Mesenchymal stem cell (in vitro differentiated cells and primary cell): ENCODE results near the gene SPATA6L.
A peak's percentile ranks its signal among the peaks of the same experiment; 100 is the strongest.

Experiments used
- DNase-seq: peaks from one replicate; pipeline ENCODE4 v3.0.0-alpha.2; 2013
- H2AFZ ChIP-seq: one replicate; pipeline ENCODE4 v1.6.1; 2013; ENCODE audit warnings: low read depth, mild to moderate bottlenecking, control low read depth, inconsistent platforms, low read length, moderate library complexity
- H2AK5ac ChIP-seq: 2 replicates; pipeline ENCODE4 v1.6.1; 2013; ENCODE audit warnings: low read length, moderate library complexity, mild to moderate bottlenecking, inconsistent platforms; ENCODE audit not compliant: severe bottlenecking
- H2BK120ac ChIP-seq: one replicate; pipeline ENCODE4 v1.6.1; 2013; ENCODE audit warnings: low read depth, mild to moderate bottlenecking, inconsistent platforms, low read length, moderate library complexity
- H2BK12ac ChIP-seq, 2 experiments: one replicate each; pipeline ENCODE4 v1.6.1; 2013; ENCODE audit warnings: inconsistent platforms in 2 of 2, low read length in 2 of 2, mild to moderate bottlenecking in 2 of 2, moderate library complexity in 2 of 2, control low read depth in 1 of 2
- H2BK15ac ChIP-seq: one replicate; pipeline ENCODE4 v1.6.1; 2013; ENCODE audit warnings: mild to moderate bottlenecking, low read depth, inconsistent platforms; ENCODE audit not compliant: poor library complexity, severe bottlenecking
- H2BK5ac ChIP-seq: 2 replicates; pipeline ENCODE4 v1.6.1; 2013; ENCODE audit warnings: low read depth, mild to moderate bottlenecking, low read length, control low read depth, inconsistent platforms; ENCODE audit not compliant: poor library complexity, severe bottlenecking
- H3K14ac ChIP-seq, 2 experiments: one replicate each; pipeline ENCODE4 v1.6.1; 2013; ENCODE audit warnings: inconsistent platforms in 2 of 2, low read length in 2 of 2, control low read depth in 1 of 2, mild to moderate bottlenecking in 1 of 2, moderate library complexity in 1 of 2
- H3K18ac ChIP-seq, 2 experiments: one replicate each; pipeline ENCODE4 v1.6.1; 2013; ENCODE audit warnings: inconsistent platforms in 2 of 2, low read length in 2 of 2, control low read depth in 1 of 2, low read depth in 1 of 2, mild to moderate bottlenecking in 1 of 2
- H3K23ac ChIP-seq, 2 experiments: one replicate each; pipeline ENCODE4 v1.6.1; 2013; ENCODE audit warnings: inconsistent platforms in 2 of 2, low read length in 2 of 2, mild to moderate bottlenecking in 2 of 2, moderate library complexity in 2 of 2, control low read depth in 1 of 2
- H3K27ac ChIP-seq: 2 replicates; pipeline ENCODE4 v1.5.1; 2013; ENCODE audit warnings: mild to moderate bottlenecking, moderate library complexity, low read length, control low read depth, inconsistent platforms; ENCODE audit not compliant: poor library complexity, severe bottlenecking
- H3K27me3 ChIP-seq, 2 experiments: 2 replicates each; pipeline versions ENCODE4 v1.6.1 to v1.7.0; 2013; ENCODE audit warnings: low read length in 2 of 2, mild to moderate bottlenecking in 2 of 2, moderate library complexity in 2 of 2, control low read depth in 1 of 2, inconsistent platforms in 1 of 2; ENCODE audit not compliant: control insufficient read depth in 1 of 2, insufficient read depth in 1 of 2
- H3K36me3 ChIP-seq, 2 experiments: 2 replicates each; pipeline versions ENCODE4 v1.6.1 to v1.7.0; 2013; ENCODE audit warnings: low read length in 2 of 2, control low read depth in 1 of 2, inconsistent platforms in 1 of 2, low read depth in 1 of 2, mild to moderate bottlenecking in 1 of 2; ENCODE audit not compliant: insufficient read depth in 2 of 2, control insufficient read depth in 1 of 2
- H3K4ac ChIP-seq, 2 experiments: one replicate each; pipeline ENCODE4 v1.6.1; 2013; ENCODE audit warnings: inconsistent platforms in 2 of 2, low read length in 2 of 2, mild to moderate bottlenecking in 2 of 2, moderate library complexity in 2 of 2, control low read depth in 1 of 2, low read depth in 1 of 2
- H3K4me1 ChIP-seq: 2 replicates; pipeline ENCODE4 v1.6.1; 2013; ENCODE audit warnings: low read depth, low read length, control low read depth; ENCODE audit not compliant: control insufficient read depth, insufficient read depth
- H3K4me2 ChIP-seq: 2 replicates; pipeline ENCODE4 v1.6.1; 2013; ENCODE audit warnings: low read length, mild to moderate bottlenecking, inconsistent platforms; ENCODE audit not compliant: poor library complexity, severe bottlenecking
- H3K4me3 ChIP-seq, 2 experiments: 2 replicates each; pipeline versions ENCODE4 v1.5.1 to v1.7.0; 2013; ENCODE audit warnings: low read length in 2 of 2, mild to moderate bottlenecking in 2 of 2, control low read depth in 1 of 2, low read depth in 1 of 2; ENCODE audit not compliant: insufficient read depth in 1 of 2
- H3K79me1 ChIP-seq: replicated peaks from 2 replicates; pipeline ENCODE4 v1.6.1; 2013; ENCODE audit warnings: mild to moderate bottlenecking, control low read depth, low read length, inconsistent platforms; ENCODE audit not compliant: poor library complexity, severe bottlenecking
- H3K9ac ChIP-seq: 2 replicates; pipeline ENCODE4 v1.7.0; 2013; ENCODE audit warnings: mild to moderate bottlenecking, low read length, moderate library complexity
- H3K9me3 ChIP-seq: 2 replicates; pipeline ENCODE4 v1.7.0; 2013; ENCODE audit warnings: mild to moderate bottlenecking, low read length; ENCODE audit not compliant: control insufficient read depth
- H4K8ac ChIP-seq: one replicate; pipeline ENCODE4 v1.6.1; 2013; ENCODE audit warnings: inconsistent platforms, mild to moderate bottlenecking, low read length, moderate library complexity
- H4K91ac ChIP-seq: one replicate; pipeline ENCODE4 v1.6.1; 2013; ENCODE audit warnings: mild to moderate bottlenecking, low read length, inconsistent platforms
- WGBS: methylation state at CpG from one replicate; pipeline ENCODE4 v1.1.7; 2013; ENCODE audit warnings: mixed read lengths; 5-methylcytosine and 5-hydroxymethylcytosine counted together

The SPATA6L gene

DNA sequence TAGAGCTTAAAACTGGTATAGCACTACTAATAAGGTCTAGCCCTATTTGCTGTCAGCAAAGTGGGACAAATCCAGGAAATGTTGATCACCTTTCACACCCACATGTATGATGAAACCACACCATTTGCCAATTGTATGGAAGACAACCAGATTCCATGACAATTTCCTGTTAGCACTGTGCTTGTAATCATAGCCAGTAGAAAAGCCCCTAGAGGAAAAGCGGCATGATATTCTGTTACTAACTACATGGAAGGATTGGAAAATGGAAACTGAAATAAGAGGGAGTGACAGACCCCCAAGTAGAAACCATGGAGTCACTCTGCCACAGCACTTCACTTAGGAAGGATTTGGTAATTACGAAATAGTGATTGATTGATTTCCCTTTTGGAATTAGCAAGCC lies 923 bp downstream of the SPATA6L start:
- H4K91ac ChIP-seq, result no peak overlapping the region
- H3K36me3 ChIP-seq, result no peaks in the 10 kb centered on the region
- H3K23ac ChIP-seq, result no peak overlapping the region
- peak; percentile 71 for DNase-seq
- H2BK120ac ChIP-seq, result no peak overlapping the region
- 100% methylated on average over 2 of the region's 2 CpGs for WGBS
- H2AFZ ChIP-seq, result no peak overlapping the region
- peaks cover 11% of the 10 kb centered on the region for H3K4me1 ChIP-seq
- no peak overlapping the region for H2BK12ac ChIP-seq
- H2BK5ac ChIP-seq, result no peak overlapping the region
- H3K18ac ChIP-seq, result no peak overlapping the region
- no peak overlapping the region for H2AK5ac ChIP-seq
- H3K9me3 ChIP-seq, result no peaks in the 10 kb centered on the region
- no peak overlapping the region for H3K14ac ChIP-seq
- H3K4ac ChIP-seq, result no peak overlapping the region
- no peak overlapping the region for H3K27ac ChIP-seq
- H3K79me1 ChIP-seq, result peaks cover 15% of the 10 kb centered on the region
- no peak overlapping the region for H4K8ac ChIP-seq
- no peak overlapping the region for H2BK15ac ChIP-seq
- H3K4me3 ChIP-seq, result peak overlapping the region in 1 of 2 experiments; percentile 81
- H3K27me3 ChIP-seq, result no peaks in the 10 kb centered on the region
- peak overlapping the region; percentile 91 for H3K9ac ChIP-seq
- H3K4me2 ChIP-seq, result no peak overlapping the region

DNA sequence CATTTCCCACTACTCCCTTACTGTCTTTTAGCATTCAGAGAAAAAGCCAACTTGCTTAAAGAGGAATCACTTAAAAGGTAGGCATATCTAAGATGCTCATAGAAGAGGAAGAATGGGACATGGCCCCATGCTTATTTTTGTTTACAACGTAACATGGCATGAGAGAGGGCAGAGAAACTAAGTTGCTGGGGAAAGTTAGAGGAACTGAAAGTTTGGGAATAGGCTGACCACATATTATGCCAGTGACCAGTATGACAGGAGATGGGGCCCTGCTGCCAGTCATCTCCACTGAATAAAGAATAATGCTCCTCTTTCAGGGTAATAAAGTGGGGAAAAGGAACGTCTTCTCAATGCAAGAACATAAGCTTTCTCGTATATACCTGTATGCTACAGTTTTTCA lies 2.3 kb downstream of the SPATA6L start:
- H4K8ac ChIP-seq, result no peak overlapping the region
- no peaks in the 10 kb centered on the region for H3K36me3 ChIP-seq
- DNase-seq, result peak; percentile 38
- H3K9ac ChIP-seq, result peak overlapping the region; percentile 90
- peaks cover 15% of the 10 kb centered on the region for H3K79me1 ChIP-seq
- no peaks in the 10 kb centered on the region for H3K27me3 ChIP-seq
- peak overlapping the region in 1 of 2 experiments; percentile 90 for H3K4me3 ChIP-seq
- H3K4ac ChIP-seq, result no peak overlapping the region
- peaks cover 11% of the 10 kb centered on the region for H3K4me1 ChIP-seq
- no peak overlapping the region for H2BK12ac ChIP-seq
- H3K9me3 ChIP-seq, result no peaks in the 10 kb centered on the region
- no peak overlapping the region for H2AK5ac ChIP-seq
- H2BK15ac ChIP-seq, result no peak overlapping the region
- H3K18ac ChIP-seq, result no peak overlapping the region
- no peak overlapping the region for H2AFZ ChIP-seq
- H3K14ac ChIP-seq, result no peak overlapping the region
- H4K91ac ChIP-seq, result no peak overlapping the region
- H3K23ac ChIP-seq, result no peak overlapping the region
- peak overlapping the region; percentile 31 for H3K4me2 ChIP-seq
- H3K27ac ChIP-seq, result no peak overlapping the region
- no peak overlapping the region for H2BK120ac ChIP-seq
- WGBS, result 93% methylated on average over 3 of the region's 3 CpGs
- H2BK5ac ChIP-seq, result no peak overlapping the region

DNA sequence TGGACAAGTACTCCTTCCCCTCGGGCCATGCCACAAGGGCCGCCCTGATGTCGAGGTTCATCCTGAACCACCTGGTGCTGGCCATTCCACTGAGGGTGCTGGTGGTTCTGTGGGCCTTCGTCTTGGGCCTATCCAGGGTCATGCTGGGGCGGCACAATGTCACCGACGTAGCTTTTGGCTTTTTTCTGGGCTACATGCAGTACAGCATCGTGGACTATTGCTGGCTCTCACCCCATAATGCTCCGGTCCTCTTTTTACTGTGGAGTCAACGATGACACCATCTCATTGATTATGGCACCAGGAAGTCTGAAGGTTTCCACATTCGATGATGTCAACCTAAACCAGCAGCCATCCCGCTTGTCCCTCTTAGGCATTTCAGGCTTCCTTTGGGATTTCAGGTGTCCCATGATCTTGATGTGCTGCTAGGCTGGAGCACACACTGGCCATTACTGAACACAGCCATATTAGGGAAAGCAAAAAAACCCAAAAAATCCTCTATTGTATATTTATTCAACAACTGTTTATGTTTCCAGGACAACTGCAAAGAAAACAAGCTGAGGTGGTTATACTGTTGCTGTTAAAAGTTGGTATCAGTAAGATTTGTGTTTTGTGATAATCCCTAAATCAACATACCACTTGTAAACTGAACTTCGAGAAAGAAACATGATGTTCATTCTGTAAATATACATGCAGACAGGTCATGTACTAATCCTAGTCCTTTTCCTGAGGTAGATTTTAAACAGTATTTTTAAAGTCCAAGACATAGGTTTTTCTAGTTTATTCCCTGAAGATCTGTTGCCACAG lies 3.1 kb downstream of the SPATA6L start:
- no peak overlapping the region for H3K14ac ChIP-seq
- peak overlapping the region; percentile 81 to 98 for H3K4ac ChIP-seq
- peak overlapping the region; percentile 67 for H3K4me2 ChIP-seq
- peaks cover 15% of the 10 kb centered on the region for H3K79me1 ChIP-seq
- no peak overlapping the region for H3K27ac ChIP-seq
- H2BK120ac ChIP-seq, result no peak overlapping the region
- H3K18ac ChIP-seq, result peak overlapping the region in 1 of 2 experiments; percentile 98
- no peaks in the 10 kb centered on the region for H3K27me3 ChIP-seq
- peak overlapping the region; percentile 98 for H4K91ac ChIP-seq
- H3K4me3 ChIP-seq, result peak overlapping the region; percentile 90 to 97
- H3K36me3 ChIP-seq, result no peaks in the 10 kb centered on the region
- 68% methylated on average over 12 of the region's 13 CpGs for WGBS
- peak; percentile 87 for DNase-seq
- H4K8ac ChIP-seq, result peak overlapping the region; percentile 99
- H3K23ac ChIP-seq, result no peak overlapping the region
- no peak overlapping the region for H2BK15ac ChIP-seq
- H3K4me1 ChIP-seq, result peaks cover 11% of the 10 kb centered on the region
- no peak overlapping the region for H2BK5ac ChIP-seq
- no peak overlapping the region for H2AK5ac ChIP-seq
- H2BK12ac ChIP-seq, result peak overlapping the region; percentile 12 to 34
- H3K9me3 ChIP-seq, result no peaks in the 10 kb centered on the region
- peak overlapping the region; percentile 90 for H3K9ac ChIP-seq
- no peak overlapping the region for H2AFZ ChIP-seq

DNA sequence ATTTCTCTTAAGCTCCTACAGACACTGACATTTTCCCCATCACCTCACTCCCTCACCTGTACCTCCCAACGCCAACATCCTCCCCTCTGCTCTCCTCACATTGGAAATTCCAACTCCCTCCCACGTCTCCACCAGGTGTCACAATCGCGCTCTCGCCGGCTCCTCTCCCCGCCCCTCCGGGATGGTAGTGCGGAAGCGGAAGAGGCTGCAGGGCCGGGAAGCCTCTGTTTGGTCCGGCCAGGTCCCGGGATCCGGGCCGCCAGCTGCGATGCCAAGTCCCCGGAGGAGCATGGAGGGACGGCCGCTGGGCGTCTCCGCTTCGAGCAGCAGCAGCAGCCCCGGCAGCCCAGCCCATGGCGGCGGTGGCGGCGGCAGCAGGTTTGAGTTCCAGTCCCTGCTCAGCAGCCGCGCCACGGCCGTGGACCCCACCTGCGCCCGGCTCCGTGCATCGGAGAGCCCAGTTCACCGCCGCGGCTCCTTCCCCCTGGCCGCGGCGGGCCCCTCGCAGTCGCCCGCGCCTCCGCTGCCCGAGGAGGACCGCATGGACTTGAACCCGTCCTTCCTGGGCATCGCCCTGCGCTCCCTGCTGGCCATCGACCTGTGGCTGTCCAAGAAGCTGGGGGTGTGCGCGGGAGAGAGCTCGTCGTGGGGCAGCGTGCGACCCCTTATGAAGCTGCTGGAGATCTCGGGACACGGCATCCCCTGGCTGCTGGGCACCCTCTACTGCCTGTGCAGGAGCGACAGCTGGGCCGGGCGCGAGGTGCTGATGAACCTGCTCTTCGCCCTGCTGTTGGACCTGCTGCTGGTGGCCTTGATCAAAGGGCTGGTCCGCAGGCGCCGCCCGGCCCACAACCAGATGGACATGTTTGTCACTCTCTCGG lies 3.9 kb downstream of the SPATA6L start, which contains the start of gene PLPP6:
Gene PLPP6 (plus strand): TSS at position 187 of the 881 bp plus-strand sequence. CDS start 82 bp downstream, at position 269.
- no peaks in the 10 kb centered on the region for H3K9me3 ChIP-seq
- peak within 1 kb of the TSS; percentile 99 for H2AFZ ChIP-seq
- H3K14ac ChIP-seq, result peak within 1 kb of the TSS in 1 of 2 experiments; percentile 99
- H4K91ac ChIP-seq, result peak within 1 kb of the TSS; percentile 98
- peak within 1 kb of the TSS; percentile 12 to 34 for H2BK12ac ChIP-seq
- peak; percentile 91 for DNase-seq
- H3K9ac ChIP-seq, result peak within 1 kb of the TSS; percentile 90
- no peak within 1 kb of the TSS for H2BK120ac ChIP-seq
- no peaks in the 10 kb centered on the region for H3K36me3 ChIP-seq
- H3K18ac ChIP-seq, result peak within 1 kb of the TSS; percentile 89 to 98
- H3K4me2 ChIP-seq, result peak within 1 kb of the TSS; percentile 67
- peak within 1 kb of the TSS; percentile 81 to 98 for H3K4ac ChIP-seq
- H4K8ac ChIP-seq, result peak within 1 kb of the TSS; percentile 99
- peaks cover 11% of the 10 kb centered on the region for H3K4me1 ChIP-seq
- no peaks in the 10 kb centered on the region for H3K27me3 ChIP-seq
- H3K23ac ChIP-seq, result peak within 1 kb of the TSS in 1 of 2 experiments; percentile 92
- H2AK5ac ChIP-seq, result no peak within 1 kb of the TSS
- H2BK15ac ChIP-seq, result peak within 1 kb of the TSS; percentile 26
- H3K27ac ChIP-seq, result no peak within 1 kb of the TSS
- peak within 1 kb of the TSS; percentile 25 for H2BK5ac ChIP-seq
- H3K79me1 ChIP-seq, result peaks cover 15% of the 10 kb centered on the region
- WGBS, result 4% methylated on average over 65 of the region's 70 CpGs
- H3K4me3 ChIP-seq, result peak within 1 kb of the TSS; percentile 90 to 97
